NOMO-1 (cell line): Measurements from ENCODE around the gene ISL2.

Source experiments
- DNase-seq, 2 experiments: peaks; one replicate each; lab custom pipeline; 2025; ENCODE audit not compliant: unreplicated experiment in 2 of 2; lab: John Stamatoyannopoulos, UW

Gene ISL2

DNA sequence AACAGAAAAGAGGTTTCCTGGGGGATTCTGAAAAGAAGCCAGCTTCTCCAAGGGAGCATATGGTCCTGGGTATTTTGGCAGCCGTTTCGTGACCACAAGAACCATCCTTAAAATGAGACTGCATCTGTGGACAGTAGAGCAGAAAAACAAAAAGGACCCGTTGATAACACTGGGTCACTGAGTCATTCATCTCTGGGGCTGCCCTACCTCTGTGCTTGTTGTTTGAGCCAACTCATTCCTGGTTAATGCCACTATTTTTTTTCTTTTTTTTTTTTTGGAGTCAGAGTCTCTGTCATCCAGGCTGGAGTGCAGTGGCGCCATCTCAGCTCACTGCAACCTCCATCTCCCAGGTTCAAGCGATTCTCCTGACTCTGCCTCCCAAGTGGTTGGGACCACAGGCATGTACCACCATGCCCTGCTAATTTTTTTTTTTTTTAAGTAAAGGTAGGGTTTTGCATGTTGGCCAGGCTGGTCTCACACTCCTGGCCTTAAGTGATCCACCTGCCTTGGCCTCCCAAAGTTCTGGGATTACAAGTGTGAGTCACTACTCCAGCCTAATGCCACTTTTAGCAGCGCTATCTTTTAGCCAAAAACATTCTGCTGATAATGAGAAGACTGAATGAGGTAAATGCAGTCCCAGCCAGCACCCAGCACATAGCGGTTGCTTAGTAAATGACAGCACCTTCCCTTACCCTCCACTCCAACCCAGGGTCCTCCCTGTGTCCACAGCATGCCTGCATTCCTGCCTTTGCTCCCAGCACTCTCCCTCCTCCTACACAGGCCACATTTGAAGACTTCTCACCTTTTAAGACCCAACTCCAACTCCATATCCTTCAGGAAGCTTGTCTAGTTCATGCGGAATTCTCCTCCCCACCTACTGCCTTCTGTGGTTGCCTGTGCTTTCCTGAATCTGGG is 9.1 kb upstream of the ISL2 start:
- no peak for DNase-seq

DNA sequence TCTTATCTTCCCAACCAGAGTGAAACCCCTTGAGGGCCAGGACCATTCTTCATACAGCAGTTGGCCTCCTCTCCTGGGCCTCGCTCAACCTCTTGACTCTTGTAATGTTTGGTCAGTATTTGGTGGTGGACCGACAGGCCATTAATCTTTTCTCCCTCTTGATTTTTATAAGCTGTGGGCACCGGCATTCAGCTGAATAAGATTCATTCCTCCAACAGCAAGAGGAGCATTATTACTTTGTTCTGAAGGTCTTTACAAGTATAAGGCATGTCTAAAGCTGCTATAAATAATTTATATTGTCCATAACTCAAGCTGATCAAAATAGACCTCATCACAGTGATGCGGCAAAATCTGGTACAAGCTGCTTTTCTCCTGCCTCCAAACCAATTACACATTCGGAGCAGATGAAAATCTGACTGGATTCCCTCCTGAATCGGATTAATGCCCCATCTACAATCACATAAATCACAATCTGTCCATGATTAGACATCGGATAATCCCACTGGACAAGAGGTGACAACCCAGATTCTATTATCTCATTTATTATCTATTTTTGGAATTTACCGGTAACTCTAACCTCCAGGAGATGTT is 8.4 kb upstream of the ISL2 start:
- no peak for DNase-seq

DNA sequence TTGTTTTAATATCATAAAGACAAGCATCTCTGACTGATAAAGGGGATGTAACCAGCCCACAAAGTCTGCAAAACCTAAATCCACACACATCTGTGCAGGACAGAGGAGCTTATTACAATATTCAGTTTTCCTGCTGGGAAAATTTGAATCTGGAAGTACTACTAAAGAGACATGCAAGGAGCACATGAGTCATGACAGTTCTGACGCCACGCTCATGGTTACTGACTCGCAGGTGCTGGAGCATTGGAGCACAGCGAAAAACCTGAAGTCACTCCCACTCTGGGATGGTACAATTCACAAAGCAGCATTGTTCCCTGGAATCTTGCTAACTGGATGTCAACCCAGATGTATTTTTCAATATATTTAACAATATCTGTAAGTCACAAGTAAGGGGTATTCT is 7.6 kb upstream of the ISL2 start:
- DNase-seq, result no peak

DNA sequence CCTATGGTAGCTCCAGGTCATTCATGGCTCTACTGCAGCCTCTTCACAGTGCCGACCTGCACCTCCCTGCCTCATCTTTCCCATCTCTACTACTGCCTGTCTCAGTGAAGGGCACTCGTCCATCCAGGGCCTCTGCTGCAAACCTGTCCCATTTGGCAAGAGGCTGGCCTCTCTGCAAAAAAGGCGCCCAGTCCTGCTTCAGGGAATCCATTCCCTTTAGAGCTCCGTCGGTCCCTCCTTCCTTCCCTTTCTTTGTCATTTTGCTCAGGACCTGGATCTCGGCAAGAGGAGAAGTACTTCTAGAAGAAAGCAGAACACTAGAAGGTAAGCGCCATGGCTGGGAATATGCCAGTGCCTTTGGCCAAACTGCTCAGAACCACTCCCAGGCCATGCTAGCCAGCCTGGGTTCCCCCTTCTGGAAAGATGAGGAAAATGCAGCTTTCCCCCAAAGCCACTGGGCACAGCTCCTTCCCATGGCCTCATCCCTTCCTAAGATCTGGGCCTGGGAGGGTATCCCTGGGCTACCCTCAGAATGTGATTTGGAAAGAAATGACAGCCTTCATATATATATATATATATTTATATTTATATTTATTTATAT is 6.4 kb upstream of the ISL2 start:
- no peak for DNase-seq

DNA sequence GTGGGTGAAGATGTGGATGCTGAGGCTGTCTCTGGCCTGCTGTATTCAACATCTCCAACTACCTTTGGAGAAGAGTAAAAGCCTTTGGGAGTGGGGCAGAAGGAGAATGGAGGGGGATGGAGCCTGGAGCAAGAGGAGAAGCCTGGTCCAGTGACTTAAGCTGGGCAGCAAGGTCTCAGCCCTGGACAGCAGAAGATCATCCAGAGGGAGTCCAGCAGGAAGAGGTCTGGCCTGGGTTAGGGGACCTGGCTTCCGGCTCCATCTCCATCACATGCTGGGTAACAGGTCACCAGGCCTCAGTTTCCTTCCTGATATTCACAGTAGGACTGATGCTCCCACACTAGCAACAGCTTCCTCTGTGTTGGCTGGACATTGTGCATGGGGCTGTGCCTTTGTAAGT is 3.8 kb upstream of the ISL2 start:
- DNase-seq, result no peak

DNA sequence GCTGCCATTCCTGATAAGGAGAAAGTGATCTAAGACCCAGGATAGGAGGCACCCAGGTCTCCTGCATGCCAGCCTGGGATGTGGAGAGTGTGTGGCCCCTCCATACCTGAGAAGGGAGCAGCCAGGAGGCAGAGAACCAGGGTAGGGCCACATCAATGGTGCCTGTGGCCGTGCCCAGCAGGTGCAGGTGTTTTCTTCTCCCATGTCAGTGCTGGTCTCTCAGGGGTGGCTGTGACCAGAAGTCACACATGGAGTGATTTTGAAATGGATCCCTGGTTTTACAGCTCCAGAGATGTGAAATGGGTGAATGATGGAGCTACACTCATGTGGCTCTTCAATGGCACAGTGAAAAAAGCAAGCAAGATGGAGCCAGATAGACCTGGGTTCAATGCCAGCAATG is 3.3 kb upstream of the ISL2 start:
- DNase-seq, result no peak

DNA sequence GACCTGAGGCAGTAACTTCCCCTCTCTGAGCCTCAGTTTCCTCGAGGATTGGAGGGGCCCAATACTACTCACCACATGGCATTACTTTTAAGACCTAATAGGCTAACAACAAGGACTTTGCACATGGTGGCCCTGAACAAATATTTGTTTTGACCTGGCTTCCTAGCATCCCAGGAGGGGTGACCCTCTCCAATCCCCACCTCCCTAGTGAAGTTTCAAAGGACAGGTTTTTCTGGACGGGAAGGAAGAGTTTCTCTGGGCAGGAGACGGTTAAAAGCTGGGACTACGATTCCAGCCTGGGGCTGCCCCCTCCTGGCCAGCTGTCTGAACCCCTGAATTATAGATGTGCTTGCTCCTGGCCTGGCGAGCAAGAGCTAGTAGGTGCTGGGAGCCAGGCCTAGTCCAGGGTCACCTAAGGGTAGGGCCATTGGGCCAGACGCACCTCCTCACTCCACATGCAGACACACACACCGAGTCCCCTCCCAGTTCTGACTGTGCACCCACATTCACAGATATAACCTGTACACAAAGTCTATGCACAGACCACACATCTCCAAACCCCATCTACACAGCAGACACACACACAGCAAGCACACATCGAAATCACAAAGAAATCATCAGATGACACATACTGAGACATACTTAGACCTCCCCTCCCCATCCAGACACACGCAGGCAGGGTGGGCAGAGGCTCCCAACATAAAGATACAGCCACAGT is 2.7 kb upstream of the ISL2 start:
- DNase-seq, result no peak

DNA sequence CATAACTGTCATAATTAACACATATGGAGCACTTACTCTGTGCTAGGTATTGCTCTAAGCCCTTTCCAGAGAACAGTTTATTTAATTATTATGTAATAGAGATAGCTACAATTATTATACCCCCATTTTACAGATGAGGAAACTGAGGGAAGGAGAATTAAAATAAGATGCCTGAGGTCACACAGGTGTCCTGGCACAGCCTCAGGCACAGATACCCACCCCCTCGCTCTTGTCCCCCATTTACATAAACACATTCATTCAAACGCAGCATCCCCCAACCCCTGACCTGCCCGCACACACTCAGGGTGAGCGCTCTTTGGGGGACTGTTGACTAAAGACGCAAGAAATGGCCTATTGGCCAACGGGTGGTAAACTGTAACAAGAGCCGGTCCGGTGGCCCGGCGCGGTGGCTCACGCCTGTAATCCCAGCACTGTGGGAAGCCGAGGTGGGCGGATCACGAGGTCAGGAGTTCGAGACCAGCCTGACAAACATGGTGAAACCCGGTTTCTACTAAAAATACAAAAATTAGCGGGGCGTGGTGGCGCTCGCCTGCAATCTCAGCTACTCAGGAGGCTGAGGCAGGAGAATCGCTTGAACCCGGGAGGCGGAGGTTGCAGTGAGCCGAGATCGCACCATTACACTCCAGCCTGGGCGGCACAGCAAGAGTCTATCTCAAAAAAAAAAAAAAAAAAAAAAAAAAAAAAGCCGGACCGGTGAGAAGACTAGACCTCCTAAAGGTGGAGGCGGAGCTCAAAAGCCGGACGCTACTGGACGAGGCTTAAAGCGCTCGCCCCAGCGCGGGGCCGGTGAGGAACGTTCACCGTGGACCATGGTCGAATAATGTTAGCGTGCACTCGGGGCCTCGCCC is 1.9 kb upstream of the ISL2 start:
- no peak for DNase-seq

DNA sequence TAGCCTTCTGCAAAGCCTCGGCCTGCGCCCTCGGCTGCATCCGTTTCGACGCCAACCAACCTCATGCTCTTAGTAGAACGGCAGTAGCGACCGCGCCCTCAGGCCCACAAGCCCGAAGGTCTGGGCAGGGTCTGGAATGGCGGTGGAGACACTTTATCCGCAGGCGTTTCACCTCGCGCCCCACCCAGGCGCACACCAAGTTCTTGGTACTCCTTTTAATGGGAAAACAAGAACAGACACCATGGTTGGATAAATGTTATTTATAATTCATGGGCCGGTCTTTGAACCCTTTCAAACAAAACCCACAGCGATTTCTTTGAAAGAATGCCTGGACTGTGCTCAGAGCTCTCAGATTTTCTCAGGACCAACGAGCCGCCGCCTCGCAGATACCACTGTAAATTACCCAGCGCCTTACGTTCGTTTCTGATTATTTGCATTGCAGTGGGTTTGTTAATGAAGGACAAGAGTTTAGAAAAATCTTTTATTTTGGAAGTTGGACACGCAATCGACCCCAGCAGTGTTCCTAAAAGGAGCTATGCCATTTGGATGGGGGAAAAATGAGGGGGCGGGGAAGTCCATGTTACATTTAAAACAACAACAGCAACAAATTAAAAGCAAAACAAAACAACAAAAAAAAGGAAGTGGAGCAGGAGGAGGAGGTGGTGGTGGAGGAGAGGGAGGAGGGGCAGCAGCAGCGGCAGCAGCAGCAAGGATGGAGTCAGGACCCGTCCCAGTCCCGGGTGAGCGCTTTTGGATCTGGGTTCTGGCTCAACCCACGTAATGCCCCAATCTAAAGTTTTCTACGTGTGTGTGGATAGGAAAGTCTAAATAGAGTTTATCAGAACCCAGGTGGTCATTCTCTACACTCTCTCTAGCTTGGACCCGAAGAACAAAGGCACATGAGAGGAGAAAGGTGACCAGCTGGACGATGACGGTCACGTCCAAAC is 993 bp upstream of the ISL2 start:
- DNase-seq, result peak in 1 of 2 experiments; percentile 28

DNA sequence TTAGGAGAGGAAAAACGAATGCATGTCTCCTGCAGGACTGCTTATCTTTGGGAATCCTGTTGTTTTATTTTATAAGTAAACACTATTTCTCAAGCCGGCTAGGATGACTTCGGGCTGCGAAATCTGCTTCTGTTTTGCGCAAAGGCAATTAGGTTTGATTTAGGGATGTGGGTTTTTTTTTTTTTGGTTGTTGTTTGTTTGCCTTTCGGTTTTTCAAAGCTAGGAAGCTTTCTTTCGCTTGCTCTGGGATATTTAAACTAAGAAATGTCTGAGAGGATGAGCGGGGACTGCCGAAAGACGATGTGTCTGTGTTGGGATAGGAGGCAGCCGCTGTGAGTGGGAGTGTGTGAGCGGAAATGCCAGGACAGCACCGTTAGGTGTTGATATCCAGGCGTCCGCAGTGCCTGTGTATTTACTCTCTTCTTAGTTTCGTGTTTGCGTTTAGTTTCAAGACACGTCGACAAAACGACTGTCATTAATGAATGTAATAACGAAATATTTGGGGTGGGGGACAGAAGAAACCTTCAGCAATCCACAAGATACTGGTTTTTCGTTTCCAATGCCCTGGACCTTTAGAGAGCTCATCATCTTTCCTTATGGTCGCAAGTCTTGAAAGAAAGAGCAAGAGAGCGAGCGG is 604 bp downstream of the ISL2 start:
- DNase-seq, result no peak

DNA sequence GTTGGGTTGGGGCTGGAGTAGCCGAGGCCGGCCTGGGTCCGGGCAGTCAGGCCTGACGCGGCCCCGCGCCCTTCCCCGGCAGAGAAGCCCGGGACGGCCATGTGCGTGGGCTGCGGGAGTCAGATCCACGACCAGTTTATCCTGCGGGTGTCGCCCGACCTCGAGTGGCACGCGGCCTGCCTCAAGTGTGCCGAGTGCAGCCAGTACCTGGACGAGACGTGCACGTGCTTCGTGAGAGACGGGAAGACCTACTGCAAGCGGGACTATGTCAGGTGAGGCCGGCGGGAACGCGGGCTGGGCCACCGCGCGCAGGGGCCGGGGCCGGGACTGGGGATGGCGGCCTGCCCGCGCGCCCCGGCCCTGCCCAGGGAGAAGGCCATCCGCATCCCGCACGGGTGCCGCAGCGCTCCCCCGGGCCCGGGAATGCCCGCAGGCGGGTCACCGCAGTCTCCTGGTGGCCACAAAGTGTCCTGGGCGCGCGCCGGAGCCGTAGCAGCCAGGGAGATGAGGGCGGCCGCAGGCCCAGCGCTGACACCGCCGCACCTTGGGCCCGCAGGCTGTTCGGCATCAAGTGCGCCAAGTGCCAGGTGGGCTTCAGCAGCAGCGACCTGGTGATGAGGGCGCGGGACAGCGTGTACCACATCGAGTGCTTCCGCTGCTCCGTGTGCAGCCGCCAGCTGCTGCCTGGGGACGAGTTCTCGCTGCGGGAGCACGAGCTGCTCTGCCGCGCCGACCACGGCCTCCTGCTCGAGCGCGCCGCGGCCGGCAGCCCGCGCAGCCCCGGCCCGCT is 1.3 kb downstream of the ISL2 start:
- DNase-seq, result no peak

DNA sequence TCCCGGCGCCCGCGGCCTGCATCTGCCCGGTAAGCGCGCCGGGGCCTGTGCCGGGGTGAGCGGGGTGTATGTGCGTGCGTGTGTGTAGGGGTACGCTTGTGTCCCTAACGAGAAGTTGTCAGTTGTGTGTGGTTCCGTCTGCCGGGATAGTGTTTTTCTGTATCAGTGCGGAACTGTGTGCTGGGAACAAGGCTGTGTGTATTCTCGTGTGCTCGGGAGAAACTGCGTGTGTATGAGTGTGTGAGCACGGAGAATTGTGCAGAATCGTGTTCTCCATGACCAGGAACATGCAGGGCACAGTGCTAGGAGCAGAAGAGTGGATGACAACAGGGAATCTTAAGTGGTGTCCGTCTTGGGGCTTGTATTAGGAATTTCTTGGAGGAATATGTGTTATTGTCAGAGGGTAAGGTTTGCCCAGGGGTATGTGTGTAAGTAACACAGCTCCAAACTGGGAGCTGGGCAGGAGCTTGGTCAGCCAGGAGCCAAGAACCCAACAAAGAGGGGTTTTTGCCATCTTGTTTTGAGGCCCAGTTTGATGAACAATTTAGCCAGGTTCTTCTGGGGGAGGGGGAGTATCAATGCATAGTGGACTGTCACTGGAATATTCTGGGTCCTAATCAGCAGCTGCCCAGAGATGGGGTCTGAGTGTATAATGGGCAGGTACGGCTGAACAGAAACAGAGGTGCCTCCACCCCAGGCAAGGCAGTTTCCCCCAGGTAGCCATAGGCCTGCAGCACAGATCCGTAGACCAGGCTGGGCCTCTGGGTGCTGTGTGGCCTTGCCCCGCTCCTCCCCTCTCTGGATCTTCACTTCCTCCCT is 2.1 kb downstream of the ISL2 start:
- DNase-seq, result peak in 1 of 2 experiments; percentile 55

DNA sequence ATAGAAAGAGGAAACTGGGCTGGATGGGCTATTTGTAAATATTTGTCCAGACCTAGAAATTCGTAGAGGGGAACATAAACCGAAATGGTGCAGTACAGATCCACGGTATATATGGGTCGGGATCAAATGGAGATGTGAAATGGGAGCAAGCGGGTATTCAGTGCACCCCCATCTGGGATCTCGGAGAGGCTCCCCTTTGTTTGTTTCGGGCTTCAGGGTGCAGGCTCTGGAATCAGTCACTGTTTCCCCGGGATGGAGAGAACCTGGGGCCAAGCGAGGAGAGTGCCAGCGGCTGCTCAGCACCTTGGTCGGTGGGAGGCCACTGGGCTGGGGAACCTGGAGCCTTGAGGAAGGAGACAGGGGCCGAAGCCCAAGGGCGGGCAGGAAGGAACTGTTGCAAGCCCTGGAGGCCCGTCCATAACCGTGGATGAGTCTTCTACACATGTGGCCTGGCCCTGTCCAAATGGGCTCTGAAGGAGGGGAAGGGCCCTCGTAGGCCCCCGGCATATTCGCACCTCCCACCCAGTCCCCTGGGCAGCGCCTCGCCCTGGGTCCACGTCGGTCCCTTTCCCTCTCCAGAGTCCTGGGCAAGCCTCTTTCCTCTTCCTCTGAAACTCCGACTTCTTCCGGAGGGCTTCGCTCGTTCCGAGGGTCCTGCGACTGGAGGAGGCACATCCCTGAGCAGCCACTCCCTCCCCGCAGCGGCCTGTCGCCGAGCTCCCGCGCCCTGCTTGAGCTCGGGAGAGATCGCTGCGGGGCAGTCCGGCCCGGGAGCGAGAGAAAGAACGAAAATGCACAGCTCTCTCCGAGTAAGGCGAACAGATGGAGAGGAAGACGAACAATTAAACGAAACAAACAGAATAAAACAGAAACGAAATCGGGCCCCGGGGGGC is 3.0 kb downstream of the ISL2 start:
- DNase-seq, result peak in 1 of 2 experiments; percentile 63

DNA sequence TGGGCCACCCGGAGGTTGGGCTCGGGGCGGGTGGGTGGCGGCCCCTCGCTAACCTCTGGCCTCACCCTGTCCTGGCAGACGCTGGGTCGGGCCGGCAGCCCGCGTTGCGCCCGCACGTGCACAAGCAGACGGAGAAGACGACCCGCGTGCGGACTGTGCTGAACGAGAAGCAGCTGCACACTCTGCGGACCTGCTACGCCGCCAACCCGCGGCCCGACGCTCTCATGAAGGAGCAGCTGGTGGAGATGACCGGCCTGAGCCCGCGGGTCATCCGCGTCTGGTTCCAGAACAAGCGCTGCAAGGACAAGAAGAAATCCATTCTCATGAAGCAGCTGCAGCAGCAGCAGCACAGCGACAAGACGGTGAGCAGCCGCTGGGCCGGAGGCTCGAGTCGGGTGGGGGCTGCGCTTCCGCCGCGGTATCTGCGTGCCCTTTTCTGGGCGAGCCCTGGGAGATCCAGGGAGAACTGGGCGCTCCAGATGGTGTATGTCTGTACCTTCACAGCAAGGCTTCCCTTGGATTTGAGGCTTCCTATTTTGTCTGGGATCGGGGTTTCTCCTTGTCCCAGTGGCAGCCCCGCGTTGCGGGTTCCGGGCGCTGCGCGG is 3.7 kb downstream of the ISL2 start:
- peak in 1 of 2 experiments; percentile 13 for DNase-seq

DNA sequence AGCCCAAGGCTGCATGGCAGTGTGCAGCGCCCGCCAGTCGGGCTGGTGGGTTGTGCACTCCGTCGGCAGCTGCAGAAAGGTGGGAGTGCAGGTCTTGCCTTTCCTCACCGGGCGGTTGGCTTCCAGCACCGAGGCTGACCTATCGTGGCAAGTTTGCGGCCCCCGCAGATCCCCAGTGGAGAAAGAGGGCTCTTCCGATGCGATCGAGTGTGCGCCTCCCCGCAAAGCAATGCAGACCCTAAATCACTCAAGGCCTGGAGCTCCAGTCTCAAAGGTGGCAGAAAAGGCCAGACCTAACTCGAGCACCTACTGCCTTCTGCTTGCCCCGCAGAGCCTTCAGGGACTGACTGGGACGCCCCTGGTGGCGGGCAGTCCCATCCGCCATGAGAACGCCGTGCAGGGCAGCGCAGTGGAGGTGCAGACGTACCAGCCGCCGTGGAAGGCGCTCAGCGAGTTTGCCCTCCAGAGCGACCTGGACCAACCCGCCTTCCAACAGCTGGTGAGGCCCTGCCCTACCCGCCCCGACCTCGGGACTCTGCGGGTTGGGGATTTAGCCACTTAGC is 4.3 kb downstream of the ISL2 start:
- peak; percentile 19 to 32 for DNase-seq
